HEK293T (cell line): ENCODE measurements around the gene GALNT14.

Experiments used
- ARNT ChIP-seq: fragments of 450-650 bp; IDR thresholded peaks from 2 replicates; pipeline ENCODE4 v1.6.1; 2017; ENCODE audit warnings: mild to moderate bottlenecking
- BHLHE40 ChIP-seq: fragments of 450-650 bp; IDR thresholded peaks from 2 replicates; pipeline ENCODE4 v1.6.1; 2016; ENCODE audit warnings: mild to moderate bottlenecking, moderate library complexity, borderline replicate concordance
- CTBP1 ChIP-seq: fragments of 450-650 bp; IDR thresholded peaks from 2 replicates; pipeline ENCODE4 v1.6.1; 2016; ENCODE audit warnings: borderline replicate concordance
- ELF4 ChIP-seq: fragments of 450-650 bp; IDR thresholded peaks from 2 replicates; pipeline ENCODE4 v1.6.1; 2017; ENCODE audit warnings: antibody characterized with exemption
- FOXA1 ChIP-seq: fragments of 450-650 bp; IDR thresholded peaks from 2 replicates; pipeline ENCODE4 v1.6.1; 2016; ENCODE audit warnings: mild to moderate bottlenecking
- FOXK2 ChIP-seq: fragments of 450-650 bp; IDR thresholded peaks from 2 replicates; pipeline ENCODE4 v1.6.1; 2016; ENCODE audit warnings: mild to moderate bottlenecking
- FOXM1 ChIP-seq: fragments of 450-650 bp; IDR thresholded peaks from 2 replicates; pipeline ENCODE4 v1.6.1; 2017; ENCODE audit warnings: mild to moderate bottlenecking, borderline replicate concordance
- L3MBTL2 ChIP-seq: fragments of 450-650 bp; conservative IDR thresholded peaks from 2 replicates; pipeline ENCODE4 v1.6.1; 2016; ENCODE audit warnings: mild to moderate bottlenecking
- LEF1 ChIP-seq: fragments of 450-650 bp; IDR thresholded peaks from 2 replicates; pipeline ENCODE4 v1.6.1; 2017; ENCODE audit warnings: mild to moderate bottlenecking, borderline replicate concordance
- SP1 ChIP-seq: fragments of 450-650 bp; IDR thresholded peaks from 2 replicates; pipeline ENCODE4 v1.6.1; 2017
- SUZ12 ChIP-seq: fragments of 450-650 bp; IDR thresholded peaks from 2 replicates; pipeline ENCODE4 v1.6.1; 2016; ENCODE audit warnings: mild to moderate bottlenecking
- TARDBP ChIP-seq: fragments of 450-650 bp; IDR thresholded peaks from 2 replicates; pipeline ENCODE4 v1.6.1; 2016
- TF ChIP-seq, protein P1 (sequence below): fragments of 450-650 bp; IDR thresholded peaks from 2 replicates; pipeline ENCODE4 v1.6.1; 2016

DNA sequence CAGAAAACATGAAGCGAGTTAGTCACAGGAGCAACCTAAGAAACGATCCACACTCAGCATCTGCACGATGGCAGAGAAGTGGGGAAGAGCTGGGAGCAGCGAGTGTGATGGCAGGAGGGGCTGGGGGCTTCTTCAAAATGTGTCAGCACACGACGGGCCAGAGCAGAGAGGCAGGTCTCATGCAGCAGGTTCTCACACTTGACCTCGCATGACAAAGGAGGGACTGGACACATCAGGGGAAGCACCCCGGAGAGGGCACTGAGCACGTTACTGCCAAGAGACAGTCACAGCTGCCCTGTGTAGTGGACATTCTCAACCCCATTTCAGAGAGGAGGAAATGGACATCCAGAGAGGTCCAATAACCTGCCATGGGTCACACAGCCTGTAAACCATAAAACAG lies 226.9 kb downstream of the GALNT14 start:
- TF ChIP-seq FOXA1 (no peak), TARDBP (no peak), ARNT (no peak), SP1 (no peak), FOXM1 (no peak), ELF4 (no peak), CTBP1 (no peak), SUZ12 (no peak), LEF1 (no peak), FOXK2 (no peak), BHLHE40 (no peak), L3MBTL2 (no peak)
- TF ChIP-seq, protein P1, sequence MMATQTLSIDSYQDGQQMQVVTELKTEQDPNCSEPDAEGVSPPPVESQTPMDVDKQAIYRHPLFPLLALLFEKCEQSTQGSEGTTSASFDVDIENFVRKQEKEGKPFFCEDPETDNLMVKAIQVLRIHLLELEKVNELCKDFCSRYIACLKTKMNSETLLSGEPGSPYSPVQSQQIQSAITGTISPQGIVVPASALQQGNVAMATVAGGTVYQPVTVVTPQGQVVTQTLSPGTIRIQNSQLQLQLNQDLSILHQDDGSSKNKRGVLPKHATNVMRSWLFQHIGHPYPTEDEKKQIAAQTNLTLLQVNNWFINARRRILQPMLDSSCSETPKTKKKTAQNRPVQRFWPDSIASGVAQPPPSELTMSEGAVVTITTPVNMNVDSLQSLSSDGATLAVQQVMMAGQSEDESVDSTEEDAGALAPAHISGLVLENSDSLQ, result no peak
